Lower lobe of right lung (tissue), 2 donors: Measurements from ENCODE around the gene ULBP2. TPM values are rescaled to one million over a fixed set of nuclear protein-coding genes. Genes with fewer than 3 reads are reported as not detected.

Source experiments
- ATAC-seq, 2 donors: fragments of 200-7000 bp; cut with Tn5 transposase; one replicate each; pipeline ENCODE4 v1.9.1; 2020 to 2022; ENCODE audit warnings: mild to moderate bottlenecking in 2 of 2, moderate library complexity in 2 of 2
- DNase-seq: peaks from one replicate; pipeline ENCODE4 v3.0.0-alpha.2; 2020
- H3K27ac ChIP-seq: fragments of 200-600 bp; one replicate; pipeline ENCODE4 v1.8.0; 2022
- H3K27me3 ChIP-seq: fragments of 200-600 bp; one replicate; pipeline ENCODE4 v1.8.0; 2022; ENCODE audit warnings: low read depth
- H3K36me3 ChIP-seq: fragments of 200-600 bp; one replicate; pipeline ENCODE4 v1.8.0; 2022; ENCODE audit warnings: mild to moderate bottlenecking
- H3K4me1 ChIP-seq: fragments of 200-600 bp; one replicate; pipeline ENCODE4 v1.8.0; 2022
- H3K4me3 ChIP-seq: fragments of 200-600 bp; one replicate; pipeline ENCODE4 v1.8.0; 2022; ENCODE audit warnings: mild to moderate bottlenecking
- H3K9me3 ChIP-seq: fragments of 200-600 bp; one replicate; pipeline ENCODE4 v1.8.0; 2022
- CTCF ChIP-seq: fragments of 200-600 bp; IDR thresholded peaks from one replicate; pipeline ENCODE4 v1.8.0; 2022; ENCODE audit warnings: antibody characterized with exemption, mild to moderate bottlenecking
- intact Hi-C: fragments of 100-400 bp; cut with DNase I; formaldehyde crosslinking; loops from one replicate; pipeline ENCODE4 v1.11.0; 2022
- total RNA-seq: library from RNA; stranded (reverse); fragmentation: NEBNext Ultra II Directional; extraction: Animal tissue kit (Norgen Biotek cat#: 25700); gene quantifications from one replicate; pipeline ENCODE4 v1.2.1, GENCODE V29; 2021
- donor health status: DM: no; HTN: yes; CAD: no; lungs with severe emphysema.

ULBP2 gene
- total RNA-seq, 1 donor from 2014 or later, result 2.2 TPM

GRCh38 chr6:149897855-149898744 is 43.7 kb upstream of the ULBP2 start, which contains the start of gene RAET1E:
Gene RAET1E, minus strand, starts transcription at chr6:149898113. Its CDS starts 7,212 bp downstream, at chr6:149890901.
- peak within 1 kb of the TSS; percentile 32 for H3K4me3 ChIP-seq

GRCh38 chr6:149898966-149899365 is 42.8 kb upstream of the ULBP2 start:
- Histone ChIP-seq H3K4me1 (peaks cover 32% of the 10 kb centered on the region), H3K27me3 (no peaks in the 10 kb centered on the region), H3K4me3 (no peak overlapping the region), H3K9me3 (no peaks in the 10 kb centered on the region), H3K27ac (no peak overlapping the region), H3K36me3 (no peaks in the 10 kb centered on the region)
- no peak for ATAC-seq
- DNase-seq, result no peak
- intact Hi-C loops, result no loop called here
- no peak for TF ChIP-seq CTCF

More at GRCh38 chr6:149897855-149898744, 43.7 kb upstream of the ULBP2 start, which contains the start of gene RAET1E:
- intact Hi-C loops, result no loop called here
- Histone ChIP-seq H3K9me3 (no peaks in the 10 kb centered on the region), H3K27me3 (no peaks in the 10 kb centered on the region), H3K4me1 (peaks cover 32% of the 10 kb centered on the region), H3K27ac (peak within 1 kb of the TSS; percentile 83), H3K36me3 (no peaks in the 10 kb centered on the region)
- DNase-seq, result no peak
- peak; percentile 4 to 14 for ATAC-seq
- TF ChIP-seq CTCF, result no peak

- no peaks in the 10 kb centered on the region for H3K9me3 ChIP-seq
- no peak overlapping the region for H3K27ac ChIP-seq
- DNase-seq (no peak), ATAC-seq (no peak)
- no peak overlapping the region for H3K4me3 ChIP-seq
- no peaks in the 10 kb centered on the region for H3K36me3 ChIP-seq
- TF ChIP-seq CTCF, result no peak
- peaks cover 32% of the 10 kb centered on the region for H3K4me1 ChIP-seq
- H3K27me3 ChIP-seq, result no peaks in the 10 kb centered on the region
- intact Hi-C loops, result no loop called here
These were observed 42.3 kb upstream of the ULBP2 start for GRCh38 chr6:149899486-149899885.

GRCh38 chr6:149899926-149900619 is 41.7 kb upstream of the ULBP2 start:
- TF ChIP-seq CTCF, result no peak
- Histone ChIP-seq H3K4me3 (no peak overlapping the region), H3K4me1 (peaks cover 28% of the 10 kb centered on the region), H3K27ac (no peak overlapping the region), H3K27me3 (no peaks in the 10 kb centered on the region), H3K36me3 (no peaks in the 10 kb centered on the region), H3K9me3 (no peaks in the 10 kb centered on the region)
- DNase-seq (no peak), ATAC-seq (no peak)
- intact Hi-C loops, result no loop called here

GRCh38 chr6:149900620-149901443 is 41.0 kb upstream of the ULBP2 start:
- H3K27ac ChIP-seq, result no peak overlapping the region
- no peaks in the 10 kb centered on the region for H3K9me3 ChIP-seq
- intact Hi-C loops, result no loop called here
- peaks cover 20% of the 10 kb centered on the region for H3K4me1 ChIP-seq
- H3K36me3 ChIP-seq, result no peaks in the 10 kb centered on the region
- H3K27me3 ChIP-seq, result no peaks in the 10 kb centered on the region
- ATAC-seq (no peak), DNase-seq (no peak)
- no peak for TF ChIP-seq CTCF
- no peak overlapping the region for H3K4me3 ChIP-seq
